ENCODE results near the gene SUV39H1.
"Not testable (repeated sequence)": the region's sequence is repeated elsewhere in the genome, so short reads cannot be mapped to it uniquely, and the experiment has no call there.

The SUV39H1 gene

GRCh38 chrX:48689208-48689920, 7.2 kb upstream of the SUV39H1 start:
- DNase-seq, result no peak

- not testable (repeated sequence) for DNase-seq
Observed at GRCh38 chrX:48691746-48692145, 4.8 kb upstream of the SUV39H1 start.

GRCh38 chrX:48694776-48695533, 1.6 kb upstream of the SUV39H1 start:
- no peak for DNase-seq

- DNase-seq, result no peak
Observed at GRCh38 chrX:48695534-48695896, 1.0 kb upstream of the SUV39H1 start.

DNA sequence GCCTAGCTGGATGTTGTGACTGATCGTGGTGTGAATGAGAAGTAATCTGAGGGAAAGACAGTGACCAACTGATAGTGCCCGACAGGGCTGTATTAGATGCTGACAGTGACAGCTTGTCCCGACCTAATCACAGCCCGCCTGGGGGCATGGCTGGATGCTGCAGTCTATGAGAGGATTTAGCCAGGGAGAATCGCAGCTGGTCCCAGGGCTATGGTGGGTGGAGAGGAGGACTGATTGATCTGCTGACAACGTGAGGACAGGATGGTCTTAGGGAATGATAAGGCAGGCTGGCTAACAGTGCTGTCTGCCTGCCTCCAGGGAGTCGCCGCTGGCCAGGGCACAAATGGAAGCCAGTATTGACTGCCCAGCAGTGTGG, 621 bp upstream of the SUV39H1 start:
- no peak for DNase-seq

DNA sequence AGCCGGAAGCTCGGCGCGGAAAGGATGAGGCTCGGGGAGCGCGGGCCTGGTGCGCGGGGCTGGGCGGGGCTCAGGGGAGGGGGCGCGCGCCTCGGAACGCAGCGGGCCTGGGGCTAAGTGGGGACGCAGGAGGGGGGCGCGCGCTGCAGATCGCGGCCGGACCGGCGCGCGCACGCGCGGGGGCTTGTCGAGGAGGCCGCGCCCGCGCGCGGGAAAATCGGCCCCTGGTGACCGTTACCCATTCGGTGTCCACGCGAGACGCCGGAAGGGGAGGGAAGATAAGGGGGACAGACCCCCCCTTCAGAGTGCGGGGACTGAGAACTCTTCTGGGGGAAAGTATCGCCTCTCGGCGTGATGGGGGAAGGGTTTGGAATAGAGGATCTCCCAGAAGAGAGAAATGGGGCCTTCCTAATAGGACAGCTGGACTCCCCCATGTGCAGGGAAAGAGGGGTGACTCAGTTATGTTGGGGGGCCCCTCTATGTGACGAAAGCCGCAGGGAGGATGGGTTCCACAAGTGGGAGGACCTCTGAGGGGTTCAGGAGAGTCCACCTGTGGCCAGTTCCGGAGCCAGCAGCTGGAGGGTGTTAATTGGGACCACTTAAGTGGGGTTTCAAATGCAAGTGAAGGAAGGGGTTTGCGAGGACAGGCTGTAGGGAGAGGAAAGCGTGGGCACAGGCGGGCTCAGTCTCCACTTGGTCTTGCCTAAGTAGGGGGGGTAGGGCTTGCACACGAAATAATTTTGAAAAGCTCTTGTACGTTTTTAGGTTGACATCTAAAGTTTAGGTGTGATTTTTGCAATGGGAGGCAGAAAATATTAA, 584 bp downstream of the SUV39H1 start:
- DNase-seq, result no peak

DNA sequence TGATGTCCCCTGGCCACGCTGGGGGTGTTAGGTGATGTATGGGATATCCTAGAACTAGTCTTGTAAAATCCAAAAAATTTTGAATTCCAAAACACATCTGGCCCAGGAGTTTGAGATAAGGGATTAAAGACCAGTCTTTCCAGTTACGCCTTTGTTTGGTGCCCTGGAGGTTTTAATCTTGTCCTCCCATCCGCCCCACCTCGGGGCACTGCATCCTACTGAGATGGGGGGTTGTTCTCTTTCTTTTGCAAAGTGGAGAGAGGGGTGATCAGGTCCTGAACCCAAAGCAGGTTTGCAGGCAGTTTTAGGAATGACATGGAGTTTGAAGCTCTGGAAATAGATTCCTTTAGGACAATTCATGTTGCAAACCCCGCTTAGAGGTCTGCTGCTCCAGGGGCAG, 1.8 kb downstream of the SUV39H1 start:
- no peak for DNase-seq

DNA sequence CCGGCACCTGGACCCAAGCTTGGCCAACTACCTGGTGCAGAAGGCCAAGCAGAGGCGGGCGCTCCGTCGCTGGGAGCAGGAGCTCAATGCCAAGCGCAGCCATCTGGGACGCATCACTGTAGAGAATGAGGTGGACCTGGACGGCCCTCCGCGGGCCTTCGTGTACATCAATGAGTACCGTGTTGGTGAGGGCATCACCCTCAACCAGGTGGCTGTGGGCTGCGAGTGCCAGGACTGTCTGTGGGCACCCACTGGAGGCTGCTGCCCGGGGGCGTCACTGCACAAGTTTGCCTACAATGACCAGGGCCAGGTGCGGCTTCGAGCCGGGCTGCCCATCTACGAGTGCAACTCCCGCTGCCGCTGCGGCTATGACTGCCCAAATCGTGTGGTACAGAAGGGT, 3.7 kb downstream of the SUV39H1 start:
- no peak for DNase-seq

DNA sequence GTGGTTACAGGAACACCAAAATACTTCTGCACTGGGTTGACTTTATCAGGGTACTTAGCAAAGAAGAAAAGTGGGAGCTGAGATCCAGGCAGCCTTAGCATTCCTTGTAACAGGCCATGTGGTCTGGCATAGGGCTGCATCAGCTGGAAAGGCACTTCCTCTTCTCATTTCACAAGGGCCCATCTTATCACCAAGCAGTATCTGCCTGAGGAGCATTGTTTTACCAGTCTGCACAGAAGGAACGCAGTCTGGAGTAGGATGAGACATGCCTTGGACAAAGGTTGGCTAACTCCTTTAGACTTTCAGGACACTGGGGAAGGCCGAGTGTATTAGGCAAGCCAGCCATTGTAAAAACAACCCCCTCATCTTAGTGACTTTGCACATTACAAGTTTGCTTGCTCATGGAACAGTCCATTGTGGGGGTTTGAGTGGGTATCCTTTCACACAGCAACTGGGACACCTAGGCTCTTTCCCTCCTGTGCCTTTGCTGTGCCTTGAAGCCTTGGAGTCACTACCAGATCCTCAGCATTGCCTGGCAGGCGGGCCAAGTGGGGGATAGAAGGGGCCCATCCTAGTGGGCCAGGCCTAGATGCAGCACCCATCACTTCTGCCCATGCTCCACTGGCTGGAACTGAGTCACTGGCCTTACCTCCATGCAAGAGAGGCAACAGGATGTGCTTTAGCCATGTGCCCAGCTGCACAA, 4.6 kb downstream of the SUV39H1 start:
- DNase-seq, result no peak

DNA sequence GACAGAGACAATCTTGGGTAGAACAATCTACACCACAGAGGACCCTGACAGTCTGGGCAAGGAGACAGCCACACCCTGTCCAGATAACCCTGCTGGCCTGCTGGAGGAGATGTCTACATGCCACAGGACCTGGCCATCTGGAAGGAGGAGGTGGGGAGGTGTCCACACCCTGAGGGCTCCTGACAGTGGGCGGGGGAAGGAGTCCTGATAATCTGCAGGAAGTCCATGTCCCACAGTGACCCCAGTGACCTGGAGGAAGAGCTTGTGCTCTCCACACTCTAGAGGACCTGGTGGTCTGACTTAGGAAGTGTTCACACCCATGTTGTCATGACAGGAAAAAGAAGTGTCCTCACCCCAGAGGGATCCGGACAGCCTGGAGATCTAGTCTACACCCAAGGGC, 5.5 kb downstream of the SUV39H1 start:
- DNase-seq, result no peak

DNA sequence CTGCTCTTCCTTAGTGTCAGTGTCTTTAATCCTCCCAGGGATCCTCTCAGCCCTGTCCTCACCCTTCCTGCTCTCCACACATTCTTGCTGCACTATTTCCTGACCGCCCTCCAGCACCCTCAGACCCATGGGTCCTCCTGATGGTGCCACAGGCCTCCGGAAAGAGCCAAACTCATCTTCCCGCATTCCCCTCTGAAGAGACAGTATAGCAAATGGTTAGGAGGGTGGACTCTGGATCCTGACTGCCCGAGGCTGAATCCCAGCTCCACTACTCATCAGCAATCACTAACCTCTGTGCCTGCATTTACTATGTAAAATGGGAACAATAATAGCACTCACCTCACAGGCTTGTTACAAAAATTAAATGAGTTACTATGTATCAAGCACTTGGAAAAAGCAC, 6.2 kb downstream of the SUV39H1 start:
- no peak for DNase-seq

GRCh38 chrX:48703228-48703627, 6.7 kb downstream of the SUV39H1 start:
- DNase-seq, result no peak

- no peak for DNase-seq
Observed at GRCh38 chrX:48703642-48704481, 7.3 kb downstream of the SUV39H1 start.

DNA sequence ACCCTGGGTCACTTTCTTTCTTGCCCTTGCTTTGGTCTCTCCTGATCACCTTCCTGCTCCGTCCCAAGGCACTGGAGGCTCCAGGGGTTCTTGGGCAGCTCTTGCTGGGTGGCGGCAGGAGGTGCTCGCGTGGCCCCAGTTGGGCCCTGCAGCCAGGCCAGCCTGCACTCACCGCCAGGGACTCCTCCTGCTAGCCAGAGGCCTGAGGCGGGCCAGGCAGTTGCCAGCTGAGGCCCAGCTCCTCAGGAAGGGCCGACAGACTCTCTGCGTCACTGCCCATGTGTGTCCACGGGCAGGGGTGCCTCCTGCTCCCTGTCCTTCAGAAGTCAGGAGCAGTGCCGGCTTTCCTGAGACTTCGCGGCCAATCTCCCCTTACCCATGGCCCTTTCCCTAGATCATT, 9.3 kb downstream of the SUV39H1 start:
- no peak for DNase-seq

- no peak for DNase-seq
Observed at GRCh38 chrX:48709522-48710112, 13.1 kb downstream of the SUV39H1 start.

- no peak for DNase-seq
Observed at GRCh38 chrX:48711162-48711928, 14.8 kb downstream of the SUV39H1 start.

GRCh38 chrX:48711929-48712505, 15.5 kb downstream of the SUV39H1 start:
- DNase-seq, result no peak

GRCh38 chrX:48713847-48714246, 17.3 kb downstream of the SUV39H1 start:
- DNase-seq, result no peak

- DNase-seq, result no peak
Observed at GRCh38 chrX:48714573-48714972, 18.0 kb downstream of the SUV39H1 start.

- DNase-seq, result no peak
Observed at GRCh38 chrX:48715072-48715471, 18.5 kb downstream of the SUV39H1 start.
